H54 (cell line): Measurements from ENCODE around the gene SLC44A4.
A peak's percentile ranks its signal among the peaks of the same experiment; 100 is the strongest.
"Not testable (repeated sequence)": the region's sequence is repeated elsewhere in the genome, so short reads cannot be mapped to it uniquely, and the experiment has no call there.

Experiments
- DNase-seq: peaks from one replicate; pipeline ENCODE4 v3.0.0; 2011; ENCODE audit warnings: low spot score, mixed read lengths; ENCODE audit not compliant: insufficient read length
- FAIRE-seq: peaks from 3 replicates; lab custom pipeline; 2011; peaks lifted over from hg19 to GRCh38; lab: Jason Lieb, UNC
- POLR2A ChIP-seq: IDR thresholded peaks from 2 replicates; pipeline ENCODE4 v1.6.1; 2011; ENCODE audit warnings: low read depth, mild to moderate bottlenecking, low read length

SLC44A4 gene

GRCh38 chr6:31829633-31830283, 49.0 kb downstream of the SLC44A4 start:
- no peak for FAIRE-seq
- no peak for TF ChIP-seq POLR2A
- no peak for DNase-seq

GRCh38 chr6:31827286-31828079, 51.3 kb downstream of the SLC44A4 start, which contains the start of gene HSPA1B:
Gene HSPA1B, plus strand, starts transcription at chr6:31827738. Its CDS starts 213 bp downstream, at chr6:31827951.
- peak; percentile 99 for TF ChIP-seq POLR2A
- peak; percentile 67 for FAIRE-seq
- peak; percentile 87 for DNase-seq

- FAIRE-seq: no peak
- DNase-seq: peak; percentile 68
- no peak for TF ChIP-seq POLR2A
Observed at GRCh38 chr6:31826793-31827285, 52.0 kb downstream of the SLC44A4 start.

GRCh38 chr6:31825553-31825952, 53.2 kb downstream of the SLC44A4 start:
- FAIRE-seq: no peak
- TF ChIP-seq POLR2A: no peak
- DNase-seq: no peak

- DNase-seq, FAIRE-seq: not testable (repeated sequence)
Observed at GRCh38 chr6:31823592-31824196, 55.1 kb downstream of the SLC44A4 start.

GRCh38 chr6:31822036-31822821, 56.6 kb downstream of the SLC44A4 start:
- DNase-seq (peak; percentile 61), FAIRE-seq (no peak)
- TF ChIP-seq POLR2A: 0 out of 2 replicates have a peak, but pooled peaks have one; percentile 13

GRCh38 chr6:31821301-31822035, 57.3 kb downstream of the SLC44A4 start:
- DNase-seq (no peak), FAIRE-seq (no peak)

GRCh38 chr6:31820399-31820798, 58.4 kb downstream of the SLC44A4 start:
- DNase-seq, FAIRE-seq: not testable (repeated sequence)

More at GRCh38 chr6:31821301-31822035, 57.3 kb downstream of the SLC44A4 start:
- TF ChIP-seq POLR2A: peak; percentile 58

GRCh38 chr6:31819871-31820299, 58.9 kb downstream of the SLC44A4 start:
- no peak for DNase-seq
- TF ChIP-seq POLR2A: no peak

GRCh38 chr6:31817929-31818511, 60.8 kb downstream of the SLC44A4 start:
- FAIRE-seq, DNase-seq: not testable (repeated sequence)

More at GRCh38 chr6:31819871-31820299, 58.9 kb downstream of the SLC44A4 start:
- FAIRE-seq: no peak

- not testable (repeated sequence) for FAIRE-seq, DNase-seq
Observed at GRCh38 chr6:31817133-31817928, 61.5 kb downstream of the SLC44A4 start.
